ENCODE data around the gene TMEM121B.

TMEM121B gene

DNA sequence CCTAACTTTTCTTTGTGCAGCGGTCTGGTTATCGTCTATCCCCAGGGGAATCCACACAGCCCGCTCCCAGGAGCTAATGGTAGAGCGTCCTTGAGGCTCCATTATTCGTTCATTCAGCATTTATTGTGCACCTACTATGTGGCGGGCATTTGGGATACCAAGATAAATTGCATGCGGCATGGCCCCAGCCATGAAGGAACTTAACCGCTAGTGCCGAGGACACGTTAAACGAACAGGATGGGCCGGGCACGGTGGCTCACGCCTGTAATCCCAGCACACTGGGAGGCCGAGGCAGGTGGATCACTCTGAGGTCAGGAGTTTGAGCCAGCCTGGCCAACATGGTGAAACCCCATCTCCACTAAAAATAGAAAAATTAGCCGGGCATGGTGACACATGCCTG lies 11.2 kb downstream of the TMEM121B start:
- DNase-seq: no peak

- no peak for DNase-seq
These were observed 11.9 kb downstream of the TMEM121B start for GRCh38 chr22:17109113-17109865.

- DNase-seq: no peak
These were observed 12.7 kb downstream of the TMEM121B start for GRCh38 chr22:17108256-17109112.

DNA sequence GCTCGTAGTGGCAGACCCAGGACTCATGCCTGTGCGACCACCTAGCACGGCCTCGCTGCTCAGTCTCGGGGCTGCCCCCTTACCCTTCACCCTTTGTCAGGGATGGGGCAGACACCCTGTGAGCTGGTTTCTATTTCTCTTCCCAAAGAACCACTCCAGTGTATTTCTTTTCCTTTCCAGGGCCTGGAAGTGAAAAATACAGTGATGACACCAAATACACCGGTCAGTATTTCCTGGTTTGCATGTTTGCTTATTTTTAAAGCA lies 13.7 kb downstream of the TMEM121B start:
- DNase-seq: no peak

DNA sequence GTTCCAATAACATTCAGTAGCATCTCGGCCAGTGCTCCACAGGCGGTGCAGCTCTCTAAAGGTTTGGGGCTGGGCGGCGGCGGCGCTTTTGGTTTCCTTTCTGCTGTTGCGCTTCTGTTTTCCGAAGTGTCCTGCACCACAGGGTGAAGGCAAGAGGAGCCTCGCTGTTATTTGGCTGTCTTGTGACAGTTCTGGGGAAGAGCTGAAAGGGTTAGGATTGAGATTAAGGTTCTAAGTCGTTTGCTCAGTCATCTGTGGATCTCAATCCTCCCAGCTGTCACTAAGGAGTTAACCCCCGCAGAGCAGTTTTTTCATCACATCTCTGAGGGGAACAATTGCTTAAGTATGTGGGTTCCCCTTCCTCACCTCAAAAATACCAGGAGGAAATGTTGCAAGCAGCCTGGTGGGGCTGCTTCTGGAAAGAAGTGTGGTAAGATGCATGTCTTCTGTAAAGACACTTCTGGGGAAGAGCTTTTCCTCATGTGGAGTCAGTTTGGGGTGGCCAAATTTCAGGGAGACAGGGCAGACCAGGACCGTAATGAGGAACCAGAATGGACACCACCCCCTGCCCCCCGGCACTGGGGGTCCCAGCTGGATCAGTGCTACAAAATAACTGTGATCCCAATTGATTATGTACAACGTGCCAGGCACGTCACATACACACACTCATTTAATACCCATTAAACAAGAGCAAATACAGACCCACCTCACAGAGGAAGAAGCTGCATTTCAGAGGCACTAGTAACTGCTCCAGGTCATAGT lies 14.2 kb downstream of the TMEM121B start:
- no peak for DNase-seq

DNA sequence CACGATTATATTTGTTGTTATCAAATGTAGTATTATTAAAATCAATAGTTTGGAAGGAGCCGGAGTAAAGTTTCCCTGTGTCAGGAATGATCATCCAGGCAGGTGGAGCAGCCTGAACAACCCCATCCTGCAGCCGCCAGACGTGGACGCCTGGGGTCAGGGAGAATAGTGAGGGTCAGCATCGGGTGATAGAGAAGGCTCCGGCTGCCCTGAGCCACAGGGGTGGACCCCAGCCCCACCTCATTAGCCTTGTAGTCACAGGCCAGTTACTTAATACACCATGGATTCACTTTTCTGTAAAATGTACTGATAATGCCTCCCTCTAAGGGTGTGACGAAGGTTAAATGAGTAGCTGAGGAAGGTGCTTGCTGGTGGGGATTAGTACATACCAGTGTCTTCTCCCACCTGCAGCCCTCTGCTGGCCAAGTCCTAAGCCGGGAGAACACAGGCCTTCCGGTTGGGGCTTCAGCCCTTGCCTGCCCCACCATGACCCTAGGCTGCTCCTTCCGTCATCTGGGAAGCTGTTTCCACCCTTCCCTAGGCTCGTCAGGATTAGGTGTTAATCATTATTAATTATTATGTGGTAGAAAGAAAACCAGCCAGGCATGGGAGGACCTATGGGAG lies 14.9 kb downstream of the TMEM121B start:
- no peak for DNase-seq

- DNase-seq: no peak
These were observed 15.7 kb downstream of the TMEM121B start for GRCh38 chr22:17105143-17106129.

GRCh38 chr22:17104336-17104935 lies 16.7 kb downstream of the TMEM121B start:
- DNase-seq: no peak

- DNase-seq: no peak
These were observed 17.8 kb downstream of the TMEM121B start for GRCh38 chr22:17103351-17103750.

- no peak for DNase-seq
These were observed 18.9 kb downstream of the TMEM121B start for GRCh38 chr22:17102297-17102667.

DNA sequence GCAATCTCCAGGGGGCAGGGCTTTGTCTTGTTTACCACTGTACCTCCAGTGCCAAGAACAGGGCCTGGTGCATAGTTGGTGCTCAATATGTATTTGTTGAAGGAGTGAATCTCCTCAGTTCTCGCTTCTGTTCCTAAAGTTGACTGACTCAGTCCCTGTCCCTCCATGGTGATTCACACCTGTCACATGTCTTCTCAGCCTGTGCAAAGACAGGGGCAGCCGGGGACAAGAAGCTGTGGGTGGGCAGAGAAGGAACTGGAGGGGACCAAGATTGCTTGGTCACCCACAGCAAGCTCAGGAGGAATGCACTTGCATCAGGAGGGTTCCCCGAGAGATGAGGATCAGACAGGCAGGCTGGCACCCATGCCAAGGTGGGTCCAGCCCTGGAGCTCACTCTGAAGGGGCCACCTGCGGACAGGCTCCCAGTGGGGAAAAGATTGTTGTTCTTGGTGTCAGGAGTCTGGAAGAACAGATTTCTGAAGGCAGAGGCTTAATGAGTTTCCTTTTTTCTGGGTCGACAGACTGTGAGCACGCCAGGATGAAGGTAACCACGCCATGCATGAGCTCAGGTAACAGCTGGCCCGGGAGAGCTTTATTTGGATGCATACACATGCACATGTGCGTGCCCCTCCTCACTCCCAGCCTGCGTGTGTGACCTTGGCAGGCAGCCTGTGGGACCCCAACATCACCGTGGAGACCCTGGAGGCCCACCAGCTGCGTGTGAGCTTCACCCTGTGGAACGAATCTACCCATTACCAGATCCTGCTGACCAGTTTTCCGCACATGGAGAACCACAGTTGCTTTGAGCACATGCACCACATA lies 19.5 kb downstream of the TMEM121B start:
- DNase-seq: no peak

- no peak for DNase-seq
These were observed 20.5 kb downstream of the TMEM121B start for GRCh38 chr22:17100621-17101020.

GRCh38 chr22:17098379-17098819 lies 22.8 kb downstream of the TMEM121B start:
- DNase-seq: no peak

GRCh38 chr22:17097701-17098100 lies 23.5 kb downstream of the TMEM121B start:
- no peak for DNase-seq

- no peak for DNase-seq
These were observed 24.1 kb downstream of the TMEM121B start for GRCh38 chr22:17097062-17097461.

- DNase-seq: no peak
These were observed 25.1 kb downstream of the TMEM121B start for GRCh38 chr22:17096071-17096470.

- no peak for DNase-seq
These were observed 25.6 kb downstream of the TMEM121B start for GRCh38 chr22:17095538-17095937.

GRCh38 chr22:17093081-17093480 lies 28.1 kb downstream of the TMEM121B start:
- no peak for DNase-seq

DNA sequence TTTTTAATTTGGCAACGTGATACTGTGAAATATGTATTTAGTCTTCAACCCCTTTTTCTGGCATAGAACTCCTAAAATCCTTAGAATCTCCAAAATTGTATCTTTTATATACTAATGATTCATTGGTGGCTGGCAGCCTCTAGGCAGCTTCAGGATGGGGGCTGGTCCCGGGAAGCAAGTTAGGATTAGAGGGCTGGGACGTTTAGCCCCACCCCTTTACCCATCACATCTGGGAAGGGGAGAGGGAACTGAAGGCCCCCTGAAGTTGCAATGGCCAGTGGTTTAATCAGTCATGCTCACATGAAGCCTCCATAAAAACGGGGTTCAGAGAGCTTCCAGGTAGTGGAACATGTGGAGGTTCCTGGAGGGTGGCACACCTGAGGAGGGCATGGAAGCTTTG lies 29.3 kb downstream of the TMEM121B start:
- DNase-seq: no peak

GRCh38 chr22:17090550-17090949 lies 30.6 kb downstream of the TMEM121B start:
- no peak for DNase-seq
